NCI-H446 treated with DMSO at 0.1 percent for 48 hours (cell line): ENCODE data around the gene TRIP12.
"Not testable (repeated sequence)": the region's sequence is repeated elsewhere in the genome, so short reads cannot be mapped to it uniquely, and the experiment has no call there.

Experiments used
- DNase-seq: peaks from one replicate; lab custom pipeline; 2025; lab: John Stamatoyannopoulos, UW

Gene TRIP12

DNA sequence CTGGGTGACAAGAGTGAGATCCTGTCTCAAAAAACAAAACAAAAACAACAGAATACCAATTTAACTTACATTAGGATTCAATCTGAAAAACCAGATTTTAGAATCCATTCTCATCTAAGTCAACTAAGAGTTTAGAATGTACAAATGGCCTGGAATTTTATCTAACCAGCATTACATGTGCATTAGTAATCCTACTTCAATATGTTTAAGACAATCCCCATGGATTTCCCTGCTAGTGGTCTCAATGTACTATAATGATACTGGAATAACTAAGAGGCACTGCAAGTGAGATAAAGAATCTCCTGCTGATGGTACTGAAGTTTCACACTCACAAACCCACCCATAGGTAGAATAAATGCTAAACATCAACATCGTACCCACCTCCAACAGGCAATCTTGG, 153.6 kb downstream of the TRIP12 start:
- DNase-seq = no peak

GRCh38 chr2:229765721-229766120, 156.1 kb downstream of the TRIP12 start:
- DNase-seq = no peak

GRCh38 chr2:229761663-229762062, 160.1 kb downstream of the TRIP12 start:
- no peak for DNase-seq

- not testable (repeated sequence) for DNase-seq
These were observed 164.3 kb downstream of the TRIP12 start for GRCh38 chr2:229757462-229757861.

DNA sequence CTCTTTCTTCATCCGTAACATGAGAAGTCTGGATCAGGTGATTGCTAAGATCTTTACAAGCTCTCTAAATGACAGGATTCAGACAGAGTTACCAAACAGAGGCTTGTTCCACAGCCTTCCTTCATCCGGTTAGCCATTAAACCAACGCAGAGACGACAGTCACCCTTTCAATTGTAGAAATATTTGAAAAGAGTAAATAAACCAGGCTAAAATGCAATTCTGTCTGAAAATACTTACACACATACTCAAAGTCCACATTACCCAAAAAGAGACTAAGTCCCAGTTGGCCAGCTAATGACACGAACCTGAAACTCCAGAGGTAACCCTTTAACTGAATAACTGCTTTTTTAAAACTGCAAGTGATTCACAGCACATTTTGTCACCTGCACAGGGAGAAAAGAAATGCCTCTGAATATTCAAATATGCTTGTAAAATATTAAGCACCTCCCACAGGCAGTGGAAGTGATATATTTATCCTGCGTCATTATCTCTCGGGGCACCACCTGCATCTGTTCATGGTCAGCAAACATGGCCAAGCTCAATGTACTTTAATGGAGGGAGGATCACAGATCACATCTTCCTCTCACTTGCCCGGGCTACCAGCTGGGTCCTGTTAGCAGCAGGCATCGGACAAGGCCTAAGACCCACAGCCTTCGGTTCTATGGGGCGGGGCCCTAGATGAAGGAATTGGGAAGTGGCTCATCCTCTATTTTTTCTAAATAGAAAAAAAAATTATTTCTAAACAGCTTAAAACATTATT, 168.7 kb downstream of the TRIP12 start:
- DNase-seq = no peak

DNA sequence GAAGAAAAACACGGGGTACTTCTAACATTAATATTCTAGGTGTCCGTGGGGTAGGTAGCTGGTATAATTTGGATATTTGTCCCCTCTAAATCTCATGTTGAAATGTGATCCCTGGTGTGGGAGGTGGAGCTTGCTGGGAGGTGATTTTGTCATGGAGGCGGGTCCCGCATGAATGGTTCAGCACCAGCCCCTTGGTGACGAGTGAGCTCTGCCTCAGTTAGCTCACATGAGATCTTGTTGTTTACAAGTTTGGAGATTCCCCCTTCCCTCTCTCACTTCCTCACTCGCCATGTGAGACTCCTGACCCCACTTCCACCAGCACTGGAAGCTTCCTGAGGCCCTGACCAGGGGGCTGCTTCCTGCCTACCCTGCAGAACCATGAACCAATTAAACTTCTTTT, 172.0 kb downstream of the TRIP12 start:
- no peak for DNase-seq

DNA sequence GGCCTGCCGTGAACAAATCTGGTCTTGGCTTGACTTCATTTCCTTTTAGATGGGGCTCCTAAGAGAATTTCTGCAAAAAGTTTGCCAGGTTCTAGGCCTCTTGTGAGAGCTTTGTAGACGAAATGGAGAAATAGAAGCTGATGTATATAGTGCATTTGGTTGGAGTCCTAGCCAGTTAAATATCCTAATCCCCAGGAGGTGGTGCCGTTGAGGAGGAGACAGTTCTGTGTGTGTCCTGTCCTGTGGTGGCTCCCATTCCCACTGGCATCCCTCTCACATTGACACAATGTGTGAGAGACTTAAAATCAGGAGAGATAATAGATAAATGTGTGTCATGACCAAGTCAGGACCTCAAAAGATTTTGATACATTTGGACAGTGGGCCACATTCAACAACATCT, 172.9 kb downstream of the TRIP12 start:
- DNase-seq = no peak

DNA sequence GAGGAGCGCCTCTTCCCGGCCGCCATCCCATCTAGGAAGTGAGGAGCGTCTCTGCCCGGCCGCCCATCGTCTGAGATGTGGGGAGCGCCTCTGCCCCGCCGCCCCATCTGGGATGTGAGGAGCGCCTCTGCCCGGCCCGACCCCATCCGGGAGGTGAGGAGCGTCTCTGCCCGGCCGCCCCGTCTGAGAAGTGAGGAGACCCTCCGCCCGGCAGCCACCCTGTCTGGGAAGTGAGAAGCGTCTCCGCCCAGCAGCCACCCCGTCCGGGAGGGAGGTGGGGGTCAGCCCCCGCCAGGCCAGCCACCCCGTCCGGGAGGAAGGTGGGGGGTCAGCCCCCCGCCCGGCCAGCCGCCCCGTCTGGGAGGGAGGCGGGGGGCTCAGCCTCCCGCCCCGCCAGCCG, 179.1 kb downstream of the TRIP12 start:
- DNase-seq = not testable (repeated sequence)

DNA sequence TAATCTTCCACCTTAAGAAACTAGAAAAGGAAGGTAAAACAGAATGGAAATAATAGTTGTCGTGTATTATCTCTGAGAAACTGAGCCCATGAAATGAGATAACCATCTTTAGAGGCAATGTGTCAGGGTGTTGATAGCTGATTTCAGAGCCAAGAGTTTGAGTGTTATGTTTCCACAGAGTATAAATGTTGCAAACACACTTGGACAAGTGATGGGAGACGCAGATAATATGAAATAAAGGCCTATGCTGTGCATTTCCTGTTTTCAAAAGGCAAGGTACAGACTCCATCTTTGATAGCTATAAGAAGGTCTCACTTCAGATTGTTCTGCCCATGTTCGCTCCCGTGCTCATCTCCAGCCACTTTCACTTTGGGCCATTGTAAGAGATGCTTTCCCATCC, 181.5 kb downstream of the TRIP12 start:
- no peak for DNase-seq

GRCh38 chr2:229738024-229738625, 183.7 kb downstream of the TRIP12 start:
- DNase-seq = no peak

- DNase-seq = no peak
These were observed 187.4 kb downstream of the TRIP12 start for GRCh38 chr2:229734410-229734809.

DNA sequence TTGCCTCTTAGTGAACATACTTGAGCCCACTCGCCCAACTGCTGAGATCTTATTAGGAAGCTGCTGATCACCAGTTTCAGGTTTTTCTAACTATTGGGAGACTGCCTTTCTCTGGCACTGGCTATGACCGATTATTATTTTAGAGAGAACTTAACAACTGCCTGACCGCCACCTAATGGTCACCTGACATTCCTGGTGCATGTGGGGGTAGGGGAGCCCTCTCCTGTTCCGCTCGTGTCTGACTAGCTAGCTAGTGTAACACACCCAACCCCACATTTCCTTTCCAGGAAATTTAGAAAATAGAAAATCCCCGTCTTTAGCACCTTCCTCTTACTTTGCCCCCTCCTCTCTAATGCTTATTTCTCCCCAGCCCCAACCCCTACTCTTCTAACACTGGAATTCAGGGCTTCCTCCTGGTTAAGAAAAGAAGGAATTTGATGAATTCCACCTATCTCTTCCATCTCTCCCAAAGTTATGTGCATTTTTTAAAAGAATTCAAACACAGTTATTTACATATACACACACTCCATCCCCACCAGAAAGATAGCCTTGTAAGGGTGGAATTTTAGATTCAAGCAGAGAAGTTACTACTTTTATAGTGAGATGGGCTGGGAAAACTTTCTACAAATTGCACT, 188.1 kb downstream of the TRIP12 start:
- no peak for DNase-seq

- DNase-seq = no peak
These were observed 188.9 kb downstream of the TRIP12 start for GRCh38 chr2:229732897-229733296.

GRCh38 chr2:229731916-229732315, 189.9 kb downstream of the TRIP12 start:
- DNase-seq = no peak

DNA sequence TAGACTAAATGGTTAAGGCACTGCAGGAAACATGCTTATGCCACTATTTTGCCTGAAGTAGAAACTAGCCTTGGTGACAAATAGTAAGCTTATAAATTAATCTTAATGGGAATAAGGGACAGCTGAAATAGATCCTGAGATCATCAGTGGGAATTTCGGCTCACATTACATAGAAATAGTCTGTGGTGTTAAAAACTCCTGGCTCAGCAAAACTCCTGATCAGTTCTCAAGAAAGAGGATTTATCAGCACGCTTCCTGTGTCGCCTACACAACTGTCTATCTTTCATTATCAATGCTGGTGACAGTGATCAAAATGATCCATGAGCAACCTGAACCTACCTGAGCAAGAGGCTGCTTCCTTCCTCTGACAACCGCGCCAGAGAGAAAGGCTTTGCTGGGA, 190.4 kb downstream of the TRIP12 start:
- DNase-seq = no peak

DNA sequence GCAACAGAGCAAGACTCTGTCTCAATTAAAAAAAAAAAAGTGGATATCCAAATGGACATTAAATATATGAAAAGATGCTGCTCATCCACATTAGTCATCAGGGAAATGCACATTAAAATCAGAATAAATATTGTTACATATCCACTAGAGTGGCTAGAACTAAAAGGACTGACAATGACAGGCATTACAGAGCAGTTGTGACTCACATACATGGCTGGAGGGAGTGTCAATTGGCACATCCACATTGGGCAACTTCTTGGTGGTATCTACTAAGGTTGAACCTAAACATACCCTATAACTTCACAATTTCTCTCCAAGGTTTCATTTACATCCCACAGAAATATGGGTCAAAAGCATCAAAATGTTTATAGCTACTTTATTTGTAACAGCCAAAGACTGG, 193.4 kb downstream of the TRIP12 start:
- no peak for DNase-seq

GRCh38 chr2:229726643-229727042, 195.2 kb downstream of the TRIP12 start:
- no peak for DNase-seq

DNA sequence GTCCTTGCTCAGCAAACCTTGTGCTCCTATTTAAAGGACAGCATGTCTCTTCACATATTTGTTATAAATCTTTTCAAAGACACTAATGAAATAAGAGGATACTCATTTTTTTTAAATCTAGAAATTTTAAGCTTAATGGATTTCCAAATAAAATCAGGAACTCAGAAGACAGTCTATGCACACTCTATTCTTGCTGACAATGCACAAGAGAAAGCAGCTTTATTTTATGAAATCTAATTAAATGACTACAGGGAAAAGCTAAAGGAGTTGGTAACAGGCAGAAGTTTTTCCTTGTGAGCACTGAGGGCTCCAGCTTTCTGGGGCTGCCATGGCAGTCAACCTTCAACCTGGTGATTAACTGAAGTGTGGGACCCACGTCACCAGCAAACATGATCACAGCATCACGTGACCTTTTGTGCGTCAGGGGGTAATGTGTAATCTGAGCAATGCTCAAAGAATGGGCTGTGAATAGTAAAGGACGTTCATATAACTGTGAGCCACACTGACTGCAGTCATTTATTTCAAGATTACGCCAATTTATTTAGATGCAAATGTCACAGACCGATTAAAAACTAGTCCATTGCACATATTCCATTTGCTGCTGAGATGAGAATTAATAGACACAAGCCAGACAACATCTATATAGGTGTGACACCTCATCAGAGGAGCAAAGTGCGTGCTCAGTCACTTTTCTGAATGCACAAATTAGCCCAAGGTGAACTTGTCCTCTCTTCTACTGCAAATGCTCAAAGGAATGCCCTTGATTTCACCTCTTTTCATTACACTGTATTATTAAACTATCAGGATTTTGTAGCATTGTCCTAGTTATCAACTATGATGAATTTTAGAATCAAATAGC, 195.9 kb downstream of the TRIP12 start:
- no peak for DNase-seq

GRCh38 chr2:229723192-229723591, 198.6 kb downstream of the TRIP12 start:
- DNase-seq = not testable (repeated sequence)

DNA sequence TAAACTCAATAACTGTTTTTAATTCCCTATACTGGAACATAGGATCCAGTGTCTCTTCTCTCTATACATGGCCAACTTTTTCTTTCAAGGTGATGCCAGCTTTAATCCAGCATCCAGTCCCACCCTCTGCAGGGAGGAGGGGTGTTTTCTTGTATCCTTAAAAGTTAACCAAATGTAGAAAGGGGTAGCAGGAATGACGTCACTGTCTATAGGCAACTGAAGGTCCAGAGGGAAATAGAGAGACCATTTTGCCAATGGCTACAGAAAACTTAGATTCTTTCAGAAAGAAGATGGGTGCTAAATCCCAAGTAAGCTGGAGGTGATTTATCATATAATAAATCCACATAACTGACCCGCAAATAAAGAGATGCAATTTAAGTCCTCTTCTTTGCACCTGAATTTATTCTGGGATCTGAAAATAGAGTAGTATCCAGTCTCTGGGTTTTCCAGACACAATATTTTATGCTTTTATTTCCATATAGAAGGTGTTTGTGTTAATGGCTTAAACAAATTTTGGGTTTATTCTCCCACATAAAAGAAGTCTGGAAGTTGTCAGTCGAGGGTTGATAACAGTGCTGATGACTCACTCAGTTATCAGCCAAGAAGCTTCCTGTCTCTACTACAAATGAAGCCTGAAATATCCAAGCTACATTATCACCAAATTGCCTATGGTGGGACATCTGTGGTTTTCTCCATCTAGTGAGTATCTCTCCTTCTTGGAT, 201.7 kb downstream of the TRIP12 start:
- no peak for DNase-seq

- DNase-seq = no peak
These were observed 203.8 kb downstream of the TRIP12 start for GRCh38 chr2:229718057-229718456.
